A673 (cell line): ENCODE data around the gene CARMIL1.

Experiments used
- CTCF ChIP-seq: fragments of 300-800, 200-600 bp; sonication (generic); conservative IDR thresholded peaks from 2 replicates; pipeline ENCODE4 v1.5.1; 2017; ENCODE audit warnings: low read depth, mild to moderate bottlenecking, antibody characterized with exemption, low read length, moderate library complexity, mixed read lengths
- EZH2 ChIP-seq: fragments of 200-600 bp; sonication (generic); IDR thresholded peaks from 2 replicates; pipeline ENCODE4 v1.6.1; 2017; ENCODE audit warnings: borderline replicate concordance, low read depth, mild to moderate bottlenecking, mixed read lengths, antibody characterized with exemption, low read length; ENCODE audit not compliant: poor library complexity, severe bottlenecking

DNA sequence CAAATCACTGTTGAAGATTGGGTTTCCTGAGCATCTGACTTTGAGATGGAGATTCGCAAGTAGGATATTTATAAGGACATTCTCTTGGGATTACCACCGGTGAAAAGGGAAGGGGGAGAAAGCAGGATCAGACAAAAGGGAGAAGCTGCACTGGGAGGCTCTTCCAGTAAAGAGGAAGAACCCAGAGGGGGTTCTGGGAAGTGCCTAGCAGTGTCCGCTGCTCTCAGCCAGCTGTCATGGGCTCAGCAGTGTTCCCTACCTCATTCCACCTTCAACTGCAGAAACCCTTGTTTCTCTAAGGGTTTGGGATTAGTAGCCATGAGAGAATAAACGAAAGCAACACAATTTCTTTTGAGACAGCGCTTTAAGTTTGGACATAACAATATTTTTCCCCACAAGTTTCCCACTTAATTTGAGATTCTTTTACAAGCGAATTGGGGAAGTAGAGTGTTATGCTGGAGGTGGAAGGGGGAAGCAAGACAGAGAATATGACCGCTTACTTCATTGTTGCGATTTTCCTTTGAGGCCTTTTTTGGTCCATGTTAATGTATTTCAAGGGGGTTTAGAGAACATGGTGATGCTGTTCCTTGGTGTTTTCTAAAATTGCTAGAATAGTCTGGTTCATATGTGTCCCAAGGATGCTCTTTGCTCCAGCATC is 218.3 kb downstream of the CARMIL1 start:
- no peak for TF ChIP-seq CTCF
- TF ChIP-seq EZH2: no peak
